ENCODE measurements around the gene MRPL3. TPM values are rescaled to one million over a fixed set of nuclear protein-coding genes. Genes with fewer than 3 reads are reported as not detected.
A peak's percentile ranks its signal among the peaks of the same experiment; 100 is the strongest.

The MRPL3 gene
- total RNA-seq, 1 experiment from 2014 or later, result 142 TPM

DNA sequence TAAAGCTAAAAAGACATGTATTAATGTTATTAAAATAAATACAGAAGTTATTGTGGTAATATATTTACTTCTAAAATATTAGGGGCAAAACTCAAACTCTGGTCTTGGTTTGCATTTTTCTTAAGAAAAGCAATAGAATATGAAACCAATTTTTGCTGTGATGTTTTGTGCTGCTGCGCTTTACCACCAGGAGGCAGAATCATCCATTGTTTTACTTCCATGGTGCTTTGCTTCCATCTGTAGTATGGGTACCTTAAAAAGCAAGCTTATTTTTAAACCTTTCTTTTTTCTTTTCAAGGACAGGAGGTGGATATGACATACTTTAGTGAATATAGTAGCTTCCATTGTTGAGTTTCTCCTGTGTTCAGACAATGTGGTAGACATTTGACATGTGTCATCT lies 46.6 kb upstream of the MRPL3 start (continued):
- TF ChIP-seq, protein P1, sequence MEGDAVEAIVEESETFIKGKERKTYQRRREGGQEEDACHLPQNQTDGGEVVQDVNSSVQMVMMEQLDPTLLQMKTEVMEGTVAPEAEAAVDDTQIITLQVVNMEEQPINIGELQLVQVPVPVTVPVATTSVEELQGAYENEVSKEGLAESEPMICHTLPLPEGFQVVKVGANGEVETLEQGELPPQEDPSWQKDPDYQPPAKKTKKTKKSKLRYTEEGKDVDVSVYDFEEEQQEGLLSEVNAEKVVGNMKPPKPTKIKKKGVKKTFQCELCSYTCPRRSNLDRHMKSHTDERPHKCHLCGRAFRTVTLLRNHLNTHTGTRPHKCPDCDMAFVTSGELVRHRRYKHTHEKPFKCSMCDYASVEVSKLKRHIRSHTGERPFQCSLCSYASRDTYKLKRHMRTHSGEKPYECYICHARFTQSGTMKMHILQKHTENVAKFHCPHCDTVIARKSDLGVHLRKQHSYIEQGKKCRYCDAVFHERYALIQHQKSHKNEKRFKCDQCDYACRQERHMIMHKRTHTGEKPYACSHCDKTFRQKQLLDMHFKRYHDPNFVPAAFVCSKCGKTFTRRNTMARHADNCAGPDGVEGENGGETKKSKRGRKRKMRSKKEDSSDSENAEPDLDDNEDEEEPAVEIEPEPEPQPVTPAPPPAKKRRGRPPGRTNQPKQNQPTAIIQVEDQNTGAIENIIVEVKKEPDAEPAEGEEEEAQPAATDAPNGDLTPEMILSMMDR (IDR thresholded peaks at IDR 0.05 in 2 of 3, conservative IDR thresholded peaks at IDR 0.05 in 1 of 3; ENCODE audit: borderline replicate concordance in 1 of 3, insufficient read depth in 1 of 3, low read depth in 2 of 3, low read length in 2 of 3), result peak; percentile 46 to 68 (median 67); a peak in 5 of 6 replicates
- TF ChIP-seq RAD21 (IDR thresholded peaks at IDR 0.05; ENCODE audit: low read depth) (peak; percentile 52), SRF (IDR thresholded peaks at IDR 0.05; ENCODE audit: low read depth) (no peak), JUND (IDR thresholded peaks at IDR 0.05) (no peak), EZH2 (IDR thresholded peaks at IDR 0.05) (no peak)
- TF ChIP-seq, protein P2, sequence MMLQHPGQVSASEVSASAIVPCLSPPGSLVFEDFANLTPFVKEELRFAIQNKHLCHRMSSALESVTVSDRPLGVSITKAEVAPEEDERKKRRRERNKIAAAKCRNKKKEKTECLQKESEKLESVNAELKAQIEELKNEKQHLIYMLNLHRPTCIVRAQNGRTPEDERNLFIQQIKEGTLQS (IDR thresholded peaks at IDR 0.05), result no peak

DNA sequence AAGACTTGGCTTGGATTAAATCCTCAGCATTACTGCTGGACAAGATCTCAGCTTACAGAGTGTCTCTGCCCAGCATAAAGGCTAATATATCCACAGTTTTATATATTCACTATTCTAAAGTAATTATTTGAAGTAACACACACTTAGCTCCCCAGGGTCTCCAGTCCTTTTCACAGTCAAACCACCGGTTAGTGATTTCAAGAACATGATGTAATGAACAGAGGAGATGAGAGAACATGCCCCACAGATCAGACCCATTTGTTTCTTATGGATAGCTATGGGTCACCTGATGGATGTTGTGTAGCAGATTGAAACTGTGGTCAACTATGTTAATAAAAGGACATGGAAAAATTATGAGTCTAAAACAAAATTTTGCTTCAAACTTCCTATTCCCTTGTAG lies 44.8 kb upstream of the MRPL3 start:
- ATAC-seq (no peak), DNase-seq (ENCODE audit: low read depth, low spot score) (no peak)
- ChIA-PET POLR2A (no interaction called here), CTCF (no interaction called here), RAD21 (ENCODE audit: low non-redundant PET in 1 of 2, low total read pairs in 2 of 2, uncharacterized antibody in 2 of 2, unreplicated experiment in 2 of 2) (interaction anchor here in 1 of 2 experiments (0.7 kb wide), 1 partner anchor 663 kb away, joined by 6 read pairs; no protein-coding TSS in a partner anchor)
- Histone ChIP-seq H3K27me3 (ENCODE audit: insufficient read depth, low read length) (peaks cover 12% of the 10 kb centered on the region; the same call in 1 of the 2 replicates), H3K4me2 (ENCODE audit: low read length) (no peak overlapping the region), H3K27ac (ENCODE audit: low read depth, low read length) (no peak overlapping the region), H3K9ac (ENCODE audit: low read length) (no peak overlapping the region), H3K9me3 (ENCODE audit: control insufficient read depth in 1 of 2, insufficient read depth in 1 of 2, low read depth in 1 of 2, low read length in 2 of 2) (no peaks in the 10 kb centered on the region), H3K4me3 (replicated peaks in 1 of 2; ENCODE audit: low read depth in 1 of 2, low read length in 2 of 2) (no peak overlapping the region), H3K36me3 (ENCODE audit: control insufficient read depth in 1 of 2, insufficient read depth in 2 of 2, low read length in 2 of 2) (no peaks in the 10 kb centered on the region), H3K4me1 (ENCODE audit: control insufficient read depth in 1 of 2, insufficient read depth in 2 of 2, low read length in 2 of 2) (peaks cover 7 to 14% of the 10 kb centered on the region in 2 experiments), H3K9me2 (ENCODE audit: insufficient read depth) (no peaks in the 10 kb centered on the region), H3K79me2 (ENCODE audit: insufficient read depth, low read length) (no peaks in the 10 kb centered on the region), H2AFZ (ENCODE audit: low read depth, low read length, poor library complexity, severe bottlenecking) (no peak overlapping the region), H4K20me1 (ENCODE audit: insufficient read depth) (no peaks in the 10 kb centered on the region)
- no TSS peak for BruUV-seq (replicated peaks)
- no peak for TF ChIP-seq FOSL1 (IDR thresholded peaks at IDR 0.05; ENCODE audit: low read depth)
- TF ChIP-seq, protein P1 (IDR thresholded peaks at IDR 0.05 in 2 of 3, conservative IDR thresholded peaks at IDR 0.05 in 1 of 3; ENCODE audit: borderline replicate concordance in 1 of 3, insufficient read depth in 1 of 3, low read depth in 2 of 3, low read length in 2 of 3), result no peak
- no peak for TF ChIP-seq ZFX (IDR thresholded peaks at IDR 0.05)
- no peak for TF ChIP-seq POLR2AphosphoS5 (IDR thresholded peaks at IDR 0.05; ENCODE audit: low read depth, low read length)
- TF ChIP-seq CEBPB (IDR thresholded peaks at IDR 0.05; ENCODE audit: low read depth), result no peak
- TF ChIP-seq EZH2 (IDR thresholded peaks at IDR 0.05), result no peak
- no peak for TF ChIP-seq POLR2A (IDR thresholded peaks at IDR 0.05; ENCODE audit: borderline replicate concordance, extremely low read depth, insufficient read depth, insufficient read length)
- TF ChIP-seq, protein P2 (IDR thresholded peaks at IDR 0.05), result no peak
- TF ChIP-seq, protein P3, sequence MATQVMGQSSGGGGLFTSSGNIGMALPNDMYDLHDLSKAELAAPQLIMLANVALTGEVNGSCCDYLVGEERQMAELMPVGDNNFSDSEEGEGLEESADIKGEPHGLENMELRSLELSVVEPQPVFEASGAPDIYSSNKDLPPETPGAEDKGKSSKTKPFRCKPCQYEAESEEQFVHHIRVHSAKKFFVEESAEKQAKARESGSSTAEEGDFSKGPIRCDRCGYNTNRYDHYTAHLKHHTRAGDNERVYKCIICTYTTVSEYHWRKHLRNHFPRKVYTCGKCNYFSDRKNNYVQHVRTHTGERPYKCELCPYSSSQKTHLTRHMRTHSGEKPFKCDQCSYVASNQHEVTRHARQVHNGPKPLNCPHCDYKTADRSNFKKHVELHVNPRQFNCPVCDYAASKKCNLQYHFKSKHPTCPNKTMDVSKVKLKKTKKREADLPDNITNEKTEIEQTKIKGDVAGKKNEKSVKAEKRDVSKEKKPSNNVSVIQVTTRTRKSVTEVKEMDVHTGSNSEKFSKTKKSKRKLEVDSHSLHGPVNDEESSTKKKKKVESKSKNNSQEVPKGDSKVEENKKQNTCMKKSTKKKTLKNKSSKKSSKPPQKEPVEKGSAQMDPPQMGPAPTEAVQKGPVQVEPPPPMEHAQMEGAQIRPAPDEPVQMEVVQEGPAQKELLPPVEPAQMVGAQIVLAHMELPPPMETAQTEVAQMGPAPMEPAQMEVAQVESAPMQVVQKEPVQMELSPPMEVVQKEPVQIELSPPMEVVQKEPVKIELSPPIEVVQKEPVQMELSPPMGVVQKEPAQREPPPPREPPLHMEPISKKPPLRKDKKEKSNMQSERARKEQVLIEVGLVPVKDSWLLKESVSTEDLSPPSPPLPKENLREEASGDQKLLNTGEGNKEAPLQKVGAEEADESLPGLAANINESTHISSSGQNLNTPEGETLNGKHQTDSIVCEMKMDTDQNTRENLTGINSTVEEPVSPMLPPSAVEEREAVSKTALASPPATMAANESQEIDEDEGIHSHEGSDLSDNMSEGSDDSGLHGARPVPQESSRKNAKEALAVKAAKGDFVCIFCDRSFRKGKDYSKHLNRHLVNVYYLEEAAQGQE (IDR thresholded peaks at IDR 0.05; ENCODE audit: low read depth), result no peak
- no peak for TF ChIP-seq CBX3 (IDR thresholded peaks at IDR 0.05; ENCODE audit: low read depth)
- no peak for TF ChIP-seq JUND (IDR thresholded peaks at IDR 0.05)
- TF ChIP-seq, protein P4, sequence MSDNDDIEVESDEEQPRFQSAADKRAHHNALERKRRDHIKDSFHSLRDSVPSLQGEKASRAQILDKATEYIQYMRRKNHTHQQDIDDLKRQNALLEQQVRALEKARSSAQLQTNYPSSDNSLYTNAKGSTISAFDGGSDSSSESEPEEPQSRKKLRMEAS (IDR thresholded peaks at IDR 0.05), result no peak
- TF ChIP-seq EGR1 (IDR thresholded peaks at IDR 0.05; ENCODE audit: low read depth), result no peak
- intact Hi-C loops (cut with micrococcal nuclease), result no loop called here

Measured in HCT116 (cell line).